ENCODE measurements around the gene RBM47. TPM values are rescaled to one million over a fixed set of nuclear protein-coding genes. Genes with fewer than 3 reads are reported as not detected.
"Not testable (repeated sequence)": the region's sequence is repeated elsewhere in the genome, so short reads cannot be mapped to it uniquely, and the experiment has no call there.

RBM47 gene
- total RNA-seq, 1 donor, result 6.2 TPM

- DNase-seq (ENCODE audit: low read depth in 2 of 3, low spot score in 2 of 3), result no peak
These were observed 207.6 kb downstream of the RBM47 start for GRCh38 chr4:40421839-40422708.

GRCh38 chr4:40419231-40419912 lies 210.3 kb downstream of the RBM47 start:
- DNase-seq (ENCODE audit: low read depth in 2 of 3, low spot score in 2 of 3), result no peak

- DNase-seq (ENCODE audit: low read depth in 2 of 3, low spot score in 2 of 3), result no peak
These were observed 211.0 kb downstream of the RBM47 start for GRCh38 chr4:40418430-40419230.

GRCh38 chr4:40417941-40418340 lies 211.7 kb downstream of the RBM47 start:
- no peak for DNase-seq (ENCODE audit: low read depth in 2 of 3, low spot score in 2 of 3)

- no peak for DNase-seq (ENCODE audit: low read depth in 2 of 3, low spot score in 2 of 3)
These were observed 215.0 kb downstream of the RBM47 start for GRCh38 chr4:40414673-40415072.

- no peak for DNase-seq (ENCODE audit: low read depth in 2 of 3, low spot score in 2 of 3)
These were observed 216.5 kb downstream of the RBM47 start for GRCh38 chr4:40412866-40413795.

- no peak for DNase-seq (ENCODE audit: low read depth in 2 of 3, low spot score in 2 of 3)
These were observed 217.3 kb downstream of the RBM47 start for GRCh38 chr4:40412388-40412787.

GRCh38 chr4:40409835-40410234 lies 219.8 kb downstream of the RBM47 start:
- no peak for DNase-seq (ENCODE audit: low read depth in 2 of 3, low spot score in 2 of 3)

- DNase-seq (ENCODE audit: low read depth in 2 of 3, low spot score in 2 of 3), result not testable (repeated sequence)
These were observed 222.2 kb downstream of the RBM47 start for GRCh38 chr4:40407468-40407867.

- no peak for DNase-seq (ENCODE audit: low read depth in 2 of 3, low spot score in 2 of 3)
These were observed 223.3 kb downstream of the RBM47 start for GRCh38 chr4:40406340-40406739.

GRCh38 chr4:40405193-40405592 lies 224.5 kb downstream of the RBM47 start:
- no peak for DNase-seq (ENCODE audit: low read depth in 2 of 3, low spot score in 2 of 3)

GRCh38 chr4:40403081-40403480 lies 226.6 kb downstream of the RBM47 start:
- DNase-seq (ENCODE audit: low read depth in 2 of 3, low spot score in 2 of 3), result no peak

- DNase-seq (ENCODE audit: low read depth in 2 of 3, low spot score in 2 of 3), result no peak
These were observed 227.1 kb downstream of the RBM47 start for GRCh38 chr4:40402556-40402955.

- no peak for DNase-seq (ENCODE audit: low read depth in 2 of 3, low spot score in 2 of 3)
These were observed 228.0 kb downstream of the RBM47 start for GRCh38 chr4:40401631-40402030.

GRCh38 chr4:40401096-40401495 lies 228.6 kb downstream of the RBM47 start:
- DNase-seq (ENCODE audit: low read depth in 2 of 3, low spot score in 2 of 3), result no peak

- DNase-seq (ENCODE audit: low read depth in 2 of 3, low spot score in 2 of 3), result no peak
These were observed 230.1 kb downstream of the RBM47 start for GRCh38 chr4:40399578-40399977.

GRCh38 chr4:40395908-40396793 lies 233.5 kb downstream of the RBM47 start:
- DNase-seq (ENCODE audit: low read depth in 2 of 3, low spot score in 2 of 3), result no peak

GRCh38 chr4:40395166-40395900 lies 234.3 kb downstream of the RBM47 start:
- DNase-seq (ENCODE audit: low read depth in 2 of 3, low spot score in 2 of 3), result no peak

All from hematopoietic multipotent progenitor cell (in vitro differentiated cells).